GM19240 (cell line): ENCODE results near the gene FBXO17.

Source experiments
- DNase-seq: peaks from one replicate; pipeline ENCODE4 v3.0.0; 2011; ENCODE audit warnings: low spot score; ENCODE audit not compliant: insufficient read length

Gene FBXO17

GRCh38 chr19:38891771-38892170 is 83.8 kb downstream of the FBXO17 start:
- DNase-seq: no peak
